ENCODE data around the gene RELL1.

RELL1 gene

GRCh38 chr4:37641886-37642849 is 44.0 kb downstream of the RELL1 start:
- in situ Hi-C loops (cut with MboI; ENCODE audit: low sequenced_read_pairs), result no loop called here

GRCh38 chr4:37641352-37641751 is 44.8 kb downstream of the RELL1 start:
- in situ Hi-C loops (cut with MboI; ENCODE audit: low sequenced_read_pairs), result no loop called here

- in situ Hi-C loops (cut with MboI; ENCODE audit: low sequenced_read_pairs), result no loop called here
Observed at GRCh38 chr4:37639551-37640285, 46.5 kb downstream of the RELL1 start.

GRCh38 chr4:37635155-37635554 is 51.0 kb downstream of the RELL1 start:
- in situ Hi-C loops (cut with MboI; ENCODE audit: low sequenced_read_pairs), result no loop called here

GRCh38 chr4:37634180-37634579 is 52.0 kb downstream of the RELL1 start:
- in situ Hi-C loops (cut with MboI; ENCODE audit: low sequenced_read_pairs), result no loop called here

- in situ Hi-C loops (cut with MboI; ENCODE audit: low sequenced_read_pairs), result no loop called here
Observed at GRCh38 chr4:37632836-37633235, 53.3 kb downstream of the RELL1 start.

- in situ Hi-C loops (cut with MboI; ENCODE audit: low sequenced_read_pairs), result no loop called here
Observed at GRCh38 chr4:37631551-37631950, 54.6 kb downstream of the RELL1 start.

- in situ Hi-C loops (cut with MboI; ENCODE audit: low sequenced_read_pairs), result no loop called here
Observed at GRCh38 chr4:37629713-37630112, 56.5 kb downstream of the RELL1 start.

GRCh38 chr4:37628977-37629609 is 57.1 kb downstream of the RELL1 start:
- in situ Hi-C loops (cut with MboI; ENCODE audit: low sequenced_read_pairs), result no loop called here

GRCh38 chr4:37627263-37627662 is 58.9 kb downstream of the RELL1 start:
- in situ Hi-C loops (cut with MboI; ENCODE audit: low sequenced_read_pairs), result no loop called here

- in situ Hi-C loops (cut with MboI; ENCODE audit: low sequenced_read_pairs), result no loop called here
Observed at GRCh38 chr4:37625499-37625898, 60.7 kb downstream of the RELL1 start.

- in situ Hi-C loops (cut with MboI; ENCODE audit: low sequenced_read_pairs), result no loop called here
Observed at GRCh38 chr4:37623940-37624339, 62.2 kb downstream of the RELL1 start.

GRCh38 chr4:37623125-37623524 is 63.1 kb downstream of the RELL1 start:
- in situ Hi-C loops (cut with MboI; ENCODE audit: low sequenced_read_pairs), result no loop called here

- in situ Hi-C loops (cut with MboI; ENCODE audit: low sequenced_read_pairs), result no loop called here
Observed at GRCh38 chr4:37620176-37620575, 66.0 kb downstream of the RELL1 start.

- in situ Hi-C loops (cut with MboI; ENCODE audit: low sequenced_read_pairs), result no loop called here
Observed at GRCh38 chr4:37615720-37616063, 70.5 kb downstream of the RELL1 start.

- in situ Hi-C loops (cut with MboI; ENCODE audit: low sequenced_read_pairs), result no loop called here
Observed at GRCh38 chr4:37615059-37615719, 71.0 kb downstream of the RELL1 start.

GRCh38 chr4:37612811-37613210 is 73.4 kb downstream of the RELL1 start:
- in situ Hi-C loops (cut with MboI; ENCODE audit: low sequenced_read_pairs), result no loop called here

- in situ Hi-C loops (cut with MboI; ENCODE audit: low sequenced_read_pairs), result no loop called here
Observed at GRCh38 chr4:37609626-37610025, 76.5 kb downstream of the RELL1 start.

GRCh38 chr4:37607018-37607417 is 79.2 kb downstream of the RELL1 start:
- in situ Hi-C loops (cut with MboI; ENCODE audit: low sequenced_read_pairs), result no loop called here

- in situ Hi-C loops (cut with MboI; ENCODE audit: low sequenced_read_pairs), result no loop called here
Observed at GRCh38 chr4:37605843-37606565, 80.2 kb downstream of the RELL1 start.

Measured in HL-60/S4 (cell line).